ENCODE results near the gene NUDT4.

The NUDT4 gene

DNA sequence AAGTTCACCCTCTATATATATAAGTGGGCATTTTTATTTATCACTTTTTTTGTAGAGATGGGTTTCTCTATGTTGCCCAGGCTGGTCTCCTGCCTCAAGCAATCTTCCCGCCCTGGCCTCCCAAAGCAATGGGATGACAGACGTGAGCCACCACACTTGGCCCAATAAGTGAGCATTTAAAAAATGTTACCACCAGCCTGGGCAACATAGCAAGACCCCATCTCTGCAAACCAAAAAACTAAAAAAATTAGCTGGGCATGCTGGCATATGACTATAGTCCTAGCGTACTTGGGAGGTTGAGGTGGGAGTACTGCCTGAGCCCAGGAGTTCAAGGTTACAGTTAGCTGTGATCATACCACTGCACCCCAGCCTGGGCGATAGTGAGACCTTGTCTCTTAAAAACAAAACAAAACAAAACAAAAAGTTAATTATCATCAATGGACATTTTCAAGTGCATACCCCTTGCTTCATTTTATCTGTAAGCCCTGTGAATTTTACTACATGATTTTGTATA, 40.3 kb downstream of the NUDT4 start:
- Histone ChIP-seq H3K27ac (replicated peaks) (no peak overlapping the region), H3K27me3 (ENCODE audit: insufficient read depth, poor library complexity, severe bottlenecking) (no peaks in the 10 kb centered on the region), H3K4me3 (replicated peaks; ENCODE audit: insufficient read depth, low read length) (no peak overlapping the region)
- no peak for TF ChIP-seq GABPA (IDR thresholded peaks at IDR 0.05; ENCODE audit: low read depth)
- TF ChIP-seq SPI1 (IDR thresholded peaks at IDR 0.05; ENCODE audit: borderline replicate concordance, low read depth) = no peak
- TF ChIP-seq, protein P1, sequence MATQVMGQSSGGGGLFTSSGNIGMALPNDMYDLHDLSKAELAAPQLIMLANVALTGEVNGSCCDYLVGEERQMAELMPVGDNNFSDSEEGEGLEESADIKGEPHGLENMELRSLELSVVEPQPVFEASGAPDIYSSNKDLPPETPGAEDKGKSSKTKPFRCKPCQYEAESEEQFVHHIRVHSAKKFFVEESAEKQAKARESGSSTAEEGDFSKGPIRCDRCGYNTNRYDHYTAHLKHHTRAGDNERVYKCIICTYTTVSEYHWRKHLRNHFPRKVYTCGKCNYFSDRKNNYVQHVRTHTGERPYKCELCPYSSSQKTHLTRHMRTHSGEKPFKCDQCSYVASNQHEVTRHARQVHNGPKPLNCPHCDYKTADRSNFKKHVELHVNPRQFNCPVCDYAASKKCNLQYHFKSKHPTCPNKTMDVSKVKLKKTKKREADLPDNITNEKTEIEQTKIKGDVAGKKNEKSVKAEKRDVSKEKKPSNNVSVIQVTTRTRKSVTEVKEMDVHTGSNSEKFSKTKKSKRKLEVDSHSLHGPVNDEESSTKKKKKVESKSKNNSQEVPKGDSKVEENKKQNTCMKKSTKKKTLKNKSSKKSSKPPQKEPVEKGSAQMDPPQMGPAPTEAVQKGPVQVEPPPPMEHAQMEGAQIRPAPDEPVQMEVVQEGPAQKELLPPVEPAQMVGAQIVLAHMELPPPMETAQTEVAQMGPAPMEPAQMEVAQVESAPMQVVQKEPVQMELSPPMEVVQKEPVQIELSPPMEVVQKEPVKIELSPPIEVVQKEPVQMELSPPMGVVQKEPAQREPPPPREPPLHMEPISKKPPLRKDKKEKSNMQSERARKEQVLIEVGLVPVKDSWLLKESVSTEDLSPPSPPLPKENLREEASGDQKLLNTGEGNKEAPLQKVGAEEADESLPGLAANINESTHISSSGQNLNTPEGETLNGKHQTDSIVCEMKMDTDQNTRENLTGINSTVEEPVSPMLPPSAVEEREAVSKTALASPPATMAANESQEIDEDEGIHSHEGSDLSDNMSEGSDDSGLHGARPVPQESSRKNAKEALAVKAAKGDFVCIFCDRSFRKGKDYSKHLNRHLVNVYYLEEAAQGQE (IDR thresholded peaks at IDR 0.05; ENCODE audit: insufficient replicate concordance, low read depth) = no peak
- TF ChIP-seq, protein P2, sequence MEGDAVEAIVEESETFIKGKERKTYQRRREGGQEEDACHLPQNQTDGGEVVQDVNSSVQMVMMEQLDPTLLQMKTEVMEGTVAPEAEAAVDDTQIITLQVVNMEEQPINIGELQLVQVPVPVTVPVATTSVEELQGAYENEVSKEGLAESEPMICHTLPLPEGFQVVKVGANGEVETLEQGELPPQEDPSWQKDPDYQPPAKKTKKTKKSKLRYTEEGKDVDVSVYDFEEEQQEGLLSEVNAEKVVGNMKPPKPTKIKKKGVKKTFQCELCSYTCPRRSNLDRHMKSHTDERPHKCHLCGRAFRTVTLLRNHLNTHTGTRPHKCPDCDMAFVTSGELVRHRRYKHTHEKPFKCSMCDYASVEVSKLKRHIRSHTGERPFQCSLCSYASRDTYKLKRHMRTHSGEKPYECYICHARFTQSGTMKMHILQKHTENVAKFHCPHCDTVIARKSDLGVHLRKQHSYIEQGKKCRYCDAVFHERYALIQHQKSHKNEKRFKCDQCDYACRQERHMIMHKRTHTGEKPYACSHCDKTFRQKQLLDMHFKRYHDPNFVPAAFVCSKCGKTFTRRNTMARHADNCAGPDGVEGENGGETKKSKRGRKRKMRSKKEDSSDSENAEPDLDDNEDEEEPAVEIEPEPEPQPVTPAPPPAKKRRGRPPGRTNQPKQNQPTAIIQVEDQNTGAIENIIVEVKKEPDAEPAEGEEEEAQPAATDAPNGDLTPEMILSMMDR (IDR thresholded peaks at IDR 0.05; ENCODE audit: insufficient read depth, low read length) = no peak
- no peak for TF ChIP-seq POLR2AphosphoS5 (IDR thresholded peaks at IDR 0.05; ENCODE audit: low read depth)
- DNase-seq (ENCODE audit: low read depth in 1 of 2, low spot score in 1 of 2) = no peak

DNA sequence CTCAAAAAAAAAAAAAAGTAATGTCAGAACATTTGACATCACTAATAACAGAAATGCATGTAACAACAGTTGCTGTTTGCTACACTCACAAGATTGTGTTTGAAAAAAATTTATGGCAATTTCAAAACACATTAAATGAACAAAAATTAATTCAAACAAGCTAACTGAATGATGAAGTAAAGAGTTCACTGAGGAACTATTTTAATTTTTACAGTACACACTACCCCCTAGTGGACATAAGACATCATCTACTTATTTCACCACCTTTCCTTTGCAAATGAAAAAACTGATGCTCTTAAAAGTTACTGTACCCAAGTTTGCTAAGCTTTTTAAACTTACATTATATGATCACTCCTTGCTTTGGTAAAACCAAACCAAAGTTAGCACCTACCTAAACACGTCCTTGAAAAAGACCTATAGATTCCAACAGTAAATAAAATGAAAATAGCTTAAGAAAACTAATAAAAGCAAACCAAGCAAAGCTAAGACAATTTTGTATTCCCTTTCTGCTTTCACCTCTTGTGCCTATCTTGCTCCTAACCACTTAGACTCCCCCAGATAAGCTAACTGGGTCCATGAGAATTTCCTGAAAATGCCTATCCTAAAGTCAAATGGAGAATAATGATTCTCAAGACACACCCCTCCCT, 41.8 kb downstream of the NUDT4 start:
- H3K4me3 ChIP-seq (replicated peaks; ENCODE audit: insufficient read depth, low read length) = no peak overlapping the region
- H3K27ac ChIP-seq (replicated peaks) = no peak overlapping the region

DNA sequence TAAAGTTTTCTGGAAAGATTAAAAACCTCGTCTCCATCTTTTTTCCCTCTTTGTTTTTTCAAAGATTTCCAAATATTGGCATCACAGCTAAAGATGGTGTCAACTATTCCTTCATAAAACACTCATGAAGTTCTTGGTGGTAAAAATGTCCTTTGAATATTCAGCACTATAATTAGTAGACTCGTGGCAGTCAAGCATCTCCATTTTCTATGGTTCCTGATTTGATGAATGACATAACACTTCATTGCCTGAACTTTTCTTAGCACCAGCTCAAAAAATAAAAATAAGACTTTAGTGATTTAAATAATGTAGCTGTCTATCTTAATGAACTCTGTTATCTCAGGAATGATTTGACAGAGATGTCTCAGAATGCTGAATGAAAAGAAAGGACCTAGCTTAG, 44.3 kb downstream of the NUDT4 start:
- TF ChIP-seq, protein P2 (IDR thresholded peaks at IDR 0.05; ENCODE audit: insufficient read depth, low read length) = no peak
- TF ChIP-seq GABPA (IDR thresholded peaks at IDR 0.05; ENCODE audit: low read depth) (no peak), SPI1 (IDR thresholded peaks at IDR 0.05; ENCODE audit: borderline replicate concordance, low read depth) (no peak), POLR2AphosphoS5 (IDR thresholded peaks at IDR 0.05; ENCODE audit: low read depth) (no peak)
- TF ChIP-seq, protein P1 (IDR thresholded peaks at IDR 0.05; ENCODE audit: insufficient replicate concordance, low read depth) = no peak
- no peak overlapping the region for H3K4me3 ChIP-seq (replicated peaks; ENCODE audit: insufficient read depth, low read length)
- H3K27me3 ChIP-seq (ENCODE audit: insufficient read depth, poor library complexity, severe bottlenecking) = no peaks in the 10 kb centered on the region
- no peak for DNase-seq (ENCODE audit: low read depth in 1 of 2, low spot score in 1 of 2)
- no peak overlapping the region for H3K27ac ChIP-seq (replicated peaks)

More for the DNA sequence above, 41.8 kb downstream of the NUDT4 start:
- no peaks in the 10 kb centered on the region for H3K27me3 ChIP-seq (ENCODE audit: insufficient read depth, poor library complexity, severe bottlenecking)
- DNase-seq (ENCODE audit: low read depth in 1 of 2, low spot score in 1 of 2) = no peak
- TF ChIP-seq POLR2AphosphoS5 (IDR thresholded peaks at IDR 0.05; ENCODE audit: low read depth) (no peak), SPI1 (IDR thresholded peaks at IDR 0.05; ENCODE audit: borderline replicate concordance, low read depth) (no peak), GABPA (IDR thresholded peaks at IDR 0.05; ENCODE audit: low read depth) (no peak)
- TF ChIP-seq, protein P2 (IDR thresholded peaks at IDR 0.05; ENCODE audit: insufficient read depth, low read length) = peak; percentile 17
